CMK (cell line): ENCODE data around the gene MDH1B.

ENCODE experiments used
- DNase-seq: peaks from one replicate; pipeline ENCODE4 v3.0.0-alpha.2; 2010; ENCODE audit warnings: low read depth

MDH1B gene

DNA sequence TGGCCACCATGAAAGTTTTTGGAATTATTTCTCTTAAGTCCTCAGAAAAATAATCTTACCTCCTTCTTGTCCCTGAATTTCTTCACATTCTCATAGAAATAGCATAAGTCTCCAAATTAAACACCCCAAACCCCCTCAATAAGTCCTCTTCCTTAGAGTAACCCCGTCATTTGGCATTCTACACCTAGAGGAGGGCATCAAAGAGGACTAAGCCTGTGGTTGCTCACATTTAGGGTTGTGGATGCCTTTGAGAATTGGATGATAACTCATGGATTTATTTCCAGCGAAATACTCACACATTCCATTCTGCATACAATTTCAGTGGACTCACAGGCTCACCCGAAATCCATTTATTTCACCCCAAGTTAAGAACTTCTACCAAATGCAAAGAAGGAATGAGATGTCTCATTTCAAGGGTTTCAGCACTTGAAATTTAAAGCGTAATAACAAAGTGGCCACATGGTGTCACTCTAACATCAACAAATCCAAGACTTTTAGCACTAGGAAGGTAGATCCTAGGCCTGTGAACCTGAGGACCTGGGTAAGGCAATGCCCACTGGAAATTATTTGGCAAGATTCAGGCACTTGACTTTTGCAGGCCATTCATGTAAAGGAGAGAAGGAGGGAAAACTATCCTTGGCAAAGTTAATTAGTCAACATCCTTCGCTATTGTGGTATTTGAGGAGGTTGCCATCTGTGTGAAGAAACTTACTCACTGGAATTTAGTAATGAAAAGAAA lies 71.6 kb downstream of the MDH1B start:
- DNase-seq, result peak; percentile 9

DNA sequence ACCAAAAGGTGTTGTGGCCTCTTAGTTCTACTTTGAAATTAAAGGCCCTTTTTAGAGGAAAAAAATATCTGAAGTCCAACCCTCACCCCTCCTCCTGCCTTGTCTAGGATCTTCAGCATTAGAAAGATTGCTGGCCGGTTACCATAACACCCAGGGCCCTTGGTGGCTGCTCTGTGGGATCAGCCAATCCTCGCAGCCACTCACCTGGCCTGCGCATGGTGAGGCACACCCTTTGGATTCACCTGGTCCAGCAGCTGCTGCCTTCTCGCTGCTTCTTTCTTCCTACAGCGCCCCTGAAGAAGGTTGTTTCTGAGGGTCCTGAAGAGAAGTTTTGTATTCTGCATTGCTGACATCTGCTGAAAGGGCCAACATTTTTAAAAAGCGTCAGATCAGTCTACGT lies 72.2 kb downstream of the MDH1B start:
- DNase-seq, result no peak

DNA sequence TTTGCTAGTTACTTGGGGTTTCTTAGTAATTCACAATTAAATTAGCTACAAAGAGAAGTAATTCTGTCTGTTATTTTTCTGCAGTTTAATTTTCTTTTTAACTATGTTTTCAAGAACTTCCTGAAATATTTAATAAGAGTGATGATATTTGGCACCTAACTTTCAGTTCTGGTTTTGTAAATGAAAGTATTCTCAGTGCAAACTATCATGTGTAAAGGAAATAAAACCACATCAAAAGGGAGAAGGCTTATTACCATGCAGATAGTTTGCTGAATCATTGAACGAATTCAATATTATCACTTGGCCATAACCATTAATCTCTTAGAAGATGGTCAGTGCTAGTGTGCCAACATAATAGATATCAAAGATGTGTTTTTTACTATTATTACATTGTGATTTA lies 76.1 kb downstream of the MDH1B start:
- no peak for DNase-seq

DNA sequence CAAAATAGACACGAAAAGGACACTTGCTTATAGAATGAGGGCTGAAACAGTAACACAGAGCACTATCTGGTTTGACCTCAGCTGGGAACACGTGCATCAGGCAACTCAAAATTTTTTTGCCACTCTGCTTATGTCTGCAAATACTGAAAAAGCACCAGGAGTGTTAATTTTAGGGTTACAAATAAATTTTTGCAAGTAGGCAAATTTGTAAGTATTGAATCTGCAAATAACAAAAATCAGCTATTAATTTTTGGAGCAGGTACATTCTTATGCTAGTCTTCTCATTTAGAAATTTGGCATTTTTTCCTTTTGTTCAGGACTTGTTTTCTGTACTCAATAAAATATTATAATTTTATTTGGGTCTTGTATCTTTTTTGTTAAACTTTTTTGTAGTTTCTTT lies 76.7 kb downstream of the MDH1B start:
- no peak for DNase-seq
